Vagina (tissue), 2 donors: ENCODE data around the gene F7. TPM values are rescaled to one million over a fixed set of nuclear protein-coding genes. Genes with fewer than 3 reads are reported as not detected.
A peak's percentile ranks its signal among the peaks of the same experiment; 100 is the strongest.

Source experiments
- DNase-seq, 2 donors: peaks; one replicate each; pipeline ENCODE4 v3.0.0-alpha.2; 2017; ENCODE audit errors: extremely low spot score in 2 of 2
- H3K27ac ChIP-seq: fragments of 200-600 bp; sonication (generic); one replicate; pipeline ENCODE4 v1.5.1; 2019
- H3K27me3 ChIP-seq: fragments of 200-600 bp; sonication (generic); one replicate; pipeline ENCODE4 v1.5.1; 2019
- H3K36me3 ChIP-seq, 2 donors: fragments of 200-600 bp; sonication (generic); one replicate each; pipeline ENCODE4 v1.5.1; 2017 to 2019
- H3K4me1 ChIP-seq: fragments of 200-600 bp; sonication (generic); one replicate; pipeline ENCODE4 v1.5.1; 2019
- H3K4me3 ChIP-seq, 2 donors: fragments of 200-600 bp; sonication (generic); 1 replicate in 1 of 2; 2 replicates in 1 of 2; pipeline ENCODE4 v1.5.1; 2016 to 2019
- H3K9me3 ChIP-seq: fragments of 200-600 bp; sonication (generic); one replicate; pipeline ENCODE4 v1.5.1; 2019
- POLR2A ChIP-seq, 2 donors: fragments of 450-650 bp; IDR thresholded peaks; one replicate each; pipeline ENCODE4 v1.6.1; 2017; ENCODE audit warnings: antibody characterized with exemption in 2 of 2, mild to moderate bottlenecking in 2 of 2, moderate library complexity in 2 of 2
- POLR2AphosphoS5 ChIP-seq, 2 donors: sonication (generic); formaldehyde crosslinking; IDR thresholded peaks; one replicate each; pipeline ENCODE4 v1.9.0; 2017; ENCODE audit warnings: antibody characterized with exemption in 2 of 2, mild to moderate bottlenecking in 2 of 2, low read depth in 1 of 2; ENCODE audit not compliant: insufficient read depth in 1 of 2
- intact Hi-C: fragments of 100-400 bp; cut with DNase I; formaldehyde crosslinking; loops from one replicate; pipeline ENCODE4 v1.15.1; 2023
- total RNA-seq: library from RNA; depleted of rRNA; stranded (reverse); fragments of >200 nt; gene quantifications from one replicate; pipeline ENCODE4 v1.2.3, GENCODE V29; 2016
- TF ChIP-seq, protein P1 (sequence below), 3 experiments: fragments of 450-650 bp in 2 of 3; fragments of 200-600 bp in 1 of 3; sonication (generic) in 1 of 3; IDR thresholded peaks; one replicate each; pipeline ENCODE4 v1.5.1; 2017 to 2019; ENCODE audit warnings: antibody characterized with exemption in 3 of 3, mild to moderate bottlenecking in 2 of 3, moderate library complexity in 2 of 3

F7 gene
- total RNA-seq, 1 donor from 2014 or later, result not detected

DNA sequence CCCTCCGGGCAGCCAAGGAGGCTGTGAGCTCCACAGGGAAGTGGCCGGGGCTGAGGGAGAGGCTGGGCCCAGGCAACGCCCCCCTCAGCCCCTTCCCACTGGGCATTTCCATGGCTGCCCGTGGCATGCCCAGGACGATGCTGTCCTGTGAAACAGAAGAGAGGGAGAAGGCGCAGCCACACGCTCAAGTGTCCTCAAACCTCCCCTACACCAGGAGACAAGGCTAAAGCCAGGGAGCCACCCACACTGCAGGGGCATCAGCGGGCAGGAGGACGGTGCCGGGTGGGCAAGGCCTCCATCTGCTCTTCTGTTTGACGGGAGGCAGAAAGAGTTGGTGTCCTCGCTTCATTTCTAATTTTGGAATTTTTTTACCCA lies 38.7 kb downstream of the F7 start:
- Histone ChIP-seq H3K27me3 (no peaks in the 10 kb centered on the region), H3K4me1 (no peaks in the 10 kb centered on the region), H3K27ac (no peak overlapping the region), H3K36me3 (peaks cover 0 to 7% of the 10 kb centered on the region in 2 donors), H3K4me3 (no peak overlapping the region), H3K9me3 (no peaks in the 10 kb centered on the region)
- TF ChIP-seq POLR2A (IDR thresholded peaks at IDR 0.05) (no peak), POLR2AphosphoS5 (IDR thresholded peaks at IDR 0.05; ENCODE audit: insufficient read depth in 1 of 2, low read depth in 1 of 2) (no peak)
- TF ChIP-seq, protein P1, sequence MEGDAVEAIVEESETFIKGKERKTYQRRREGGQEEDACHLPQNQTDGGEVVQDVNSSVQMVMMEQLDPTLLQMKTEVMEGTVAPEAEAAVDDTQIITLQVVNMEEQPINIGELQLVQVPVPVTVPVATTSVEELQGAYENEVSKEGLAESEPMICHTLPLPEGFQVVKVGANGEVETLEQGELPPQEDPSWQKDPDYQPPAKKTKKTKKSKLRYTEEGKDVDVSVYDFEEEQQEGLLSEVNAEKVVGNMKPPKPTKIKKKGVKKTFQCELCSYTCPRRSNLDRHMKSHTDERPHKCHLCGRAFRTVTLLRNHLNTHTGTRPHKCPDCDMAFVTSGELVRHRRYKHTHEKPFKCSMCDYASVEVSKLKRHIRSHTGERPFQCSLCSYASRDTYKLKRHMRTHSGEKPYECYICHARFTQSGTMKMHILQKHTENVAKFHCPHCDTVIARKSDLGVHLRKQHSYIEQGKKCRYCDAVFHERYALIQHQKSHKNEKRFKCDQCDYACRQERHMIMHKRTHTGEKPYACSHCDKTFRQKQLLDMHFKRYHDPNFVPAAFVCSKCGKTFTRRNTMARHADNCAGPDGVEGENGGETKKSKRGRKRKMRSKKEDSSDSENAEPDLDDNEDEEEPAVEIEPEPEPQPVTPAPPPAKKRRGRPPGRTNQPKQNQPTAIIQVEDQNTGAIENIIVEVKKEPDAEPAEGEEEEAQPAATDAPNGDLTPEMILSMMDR (IDR thresholded peaks at IDR 0.05), result no peak
- peak; percentile 6 to 58 for DNase-seq
- intact Hi-C loops, result no loop called here

GRCh38 chr13:113145496-113145895 lies 39.9 kb downstream of the F7 start:
- Histone ChIP-seq H3K4me1 (no peaks in the 10 kb centered on the region), H3K9me3 (no peaks in the 10 kb centered on the region), H3K4me3 (no peak overlapping the region), H3K27me3 (no peaks in the 10 kb centered on the region), H3K27ac (no peak overlapping the region), H3K36me3 (peaks cover 0 to 4% of the 10 kb centered on the region in 2 donors)
- TF ChIP-seq POLR2AphosphoS5 (IDR thresholded peaks at IDR 0.05; ENCODE audit: insufficient read depth in 1 of 2, low read depth in 1 of 2) (no peak), POLR2A (IDR thresholded peaks at IDR 0.05) (no peak)
- TF ChIP-seq, protein P1 (IDR thresholded peaks at IDR 0.05), result no peak
- intact Hi-C loops, result no loop called here
- DNase-seq, result peak in 1 of 2 donors; percentile 55

DNA sequence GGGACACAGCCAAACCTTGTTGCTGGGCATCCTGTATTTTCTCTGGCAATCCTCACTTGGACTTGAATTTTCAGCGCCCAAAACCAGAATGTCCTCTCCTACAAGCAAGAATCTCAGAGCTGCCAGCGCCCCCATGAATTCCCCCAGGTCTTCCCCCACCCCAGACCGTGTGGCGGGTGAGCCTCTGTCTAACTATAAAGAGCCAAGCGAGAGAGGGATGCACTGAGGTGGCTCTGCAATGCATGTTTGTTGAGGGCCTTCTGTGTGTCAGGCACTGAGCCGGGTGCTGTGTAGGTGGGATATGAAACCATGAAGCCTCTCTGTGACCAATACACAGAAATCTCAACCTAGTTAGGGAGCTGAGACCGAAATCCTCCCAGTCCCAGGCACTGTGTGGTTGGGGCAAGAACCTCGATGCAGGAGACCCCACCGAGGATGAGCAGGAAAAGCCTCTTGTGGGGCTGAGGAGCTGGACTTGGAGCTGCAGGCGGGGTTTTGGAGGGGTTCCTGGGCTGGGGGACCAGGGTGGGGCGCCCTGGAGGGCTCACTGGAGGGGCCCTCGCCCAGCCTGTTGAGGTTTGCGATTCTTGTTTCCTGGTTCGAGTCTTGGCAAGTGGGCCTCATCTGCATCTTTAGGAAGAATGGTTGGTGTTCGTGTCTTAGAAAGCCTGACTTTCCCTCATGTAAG lies 40.5 kb downstream of the F7 start:
- peak; percentile 40 to 67 for DNase-seq

DNA sequence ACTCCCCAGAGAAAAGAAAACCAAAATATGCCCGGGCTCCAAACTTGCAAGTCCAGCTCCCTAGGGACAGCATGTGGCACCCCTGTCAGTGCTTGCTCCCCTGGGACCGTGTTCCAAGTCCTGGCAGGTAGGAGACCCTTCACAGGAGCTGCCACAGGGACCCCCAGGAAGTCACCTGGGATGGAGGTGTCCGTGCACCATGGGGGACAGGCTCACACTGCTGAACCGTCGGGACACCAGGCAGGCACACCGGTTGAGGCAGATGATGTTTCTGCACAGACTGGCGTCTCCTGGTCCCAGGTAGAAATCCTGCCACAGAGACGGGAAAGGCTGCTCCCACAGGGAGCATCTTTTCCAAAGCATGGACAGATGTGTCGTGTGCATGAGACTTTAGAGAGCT lies 41.2 kb downstream of the F7 start:
- no peaks in the 10 kb centered on the region for H3K27me3 ChIP-seq
- no peaks in the 10 kb centered on the region for H3K4me1 ChIP-seq
- H3K36me3 ChIP-seq, result no peaks in the 10 kb centered on the region
- TF ChIP-seq POLR2AphosphoS5 (IDR thresholded peaks at IDR 0.05; ENCODE audit: insufficient read depth in 1 of 2, low read depth in 1 of 2) (no peak), POLR2A (IDR thresholded peaks at IDR 0.05) (no peak)
- TF ChIP-seq, protein P1 (IDR thresholded peaks at IDR 0.05), result no peak
- no peak overlapping the region for H3K4me3 ChIP-seq
- H3K9me3 ChIP-seq, result no peaks in the 10 kb centered on the region
- intact Hi-C loops, result no loop called here
- peak; percentile 67 to 71 for DNase-seq
- H3K27ac ChIP-seq, result no peak overlapping the region

More for the DNA sequence above, 40.5 kb downstream of the F7 start:
- intact Hi-C loops, result no loop called here
- no peaks in the 10 kb centered on the region for H3K4me1 ChIP-seq
- TF ChIP-seq, protein P1 (IDR thresholded peaks at IDR 0.05), result no peak
- no peak for TF ChIP-seq POLR2A (IDR thresholded peaks at IDR 0.05)
- TF ChIP-seq POLR2AphosphoS5 (IDR thresholded peaks at IDR 0.05; ENCODE audit: insufficient read depth in 1 of 2, low read depth in 1 of 2), result no peak
- H3K9me3 ChIP-seq, result no peaks in the 10 kb centered on the region
- no peaks in the 10 kb centered on the region for H3K36me3 ChIP-seq
- H3K4me3 ChIP-seq, result no peak overlapping the region
- H3K27ac ChIP-seq, result no peak overlapping the region
- no peaks in the 10 kb centered on the region for H3K27me3 ChIP-seq

DNA sequence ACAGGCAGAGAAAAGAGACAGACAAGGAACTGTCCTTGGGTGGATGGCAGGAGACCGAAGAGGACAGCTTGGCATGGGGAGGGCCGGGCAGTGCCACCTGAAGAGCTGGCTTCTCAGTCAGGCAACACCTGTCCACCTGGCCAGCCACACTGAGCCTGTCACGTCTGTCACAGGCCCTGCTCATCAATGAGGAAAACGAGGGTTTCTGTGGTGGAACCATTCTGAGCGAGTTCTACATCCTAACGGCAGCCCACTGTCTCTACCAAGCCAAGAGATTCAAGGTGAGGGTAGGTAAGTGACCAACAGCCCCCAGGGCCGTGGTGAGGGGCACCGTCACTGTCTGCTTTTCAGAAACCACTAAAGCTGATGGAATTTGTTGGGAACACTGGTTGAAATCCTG lies 41.6 kb downstream of the F7 start:
- TF ChIP-seq POLR2AphosphoS5 (IDR thresholded peaks at IDR 0.05; ENCODE audit: insufficient read depth in 1 of 2, low read depth in 1 of 2) (no peak), POLR2A (IDR thresholded peaks at IDR 0.05) (no peak)
- TF ChIP-seq, protein P1 (IDR thresholded peaks at IDR 0.05), result no peak
- Histone ChIP-seq H3K27ac (no peak overlapping the region), H3K36me3 (no peaks in the 10 kb centered on the region), H3K4me1 (peaks cover 4% of the 10 kb centered on the region), H3K4me3 (no peak overlapping the region), H3K9me3 (no peaks in the 10 kb centered on the region), H3K27me3 (no peaks in the 10 kb centered on the region)
- peak; percentile 58 to 84 for DNase-seq
- intact Hi-C loops, result no loop called here
